ENCODE results near the gene ADARB1. TPM values are rescaled to one million over a fixed set of nuclear protein-coding genes. Genes with fewer than 3 reads are reported as not detected.

Gene ADARB1
- total and polyA plus RNA-seq, 2 of the 8 experiments (the other 6 are each of a cell fraction or from before 2014, with no cell fraction given) = 4.7 to 14.9 TPM

DNA sequence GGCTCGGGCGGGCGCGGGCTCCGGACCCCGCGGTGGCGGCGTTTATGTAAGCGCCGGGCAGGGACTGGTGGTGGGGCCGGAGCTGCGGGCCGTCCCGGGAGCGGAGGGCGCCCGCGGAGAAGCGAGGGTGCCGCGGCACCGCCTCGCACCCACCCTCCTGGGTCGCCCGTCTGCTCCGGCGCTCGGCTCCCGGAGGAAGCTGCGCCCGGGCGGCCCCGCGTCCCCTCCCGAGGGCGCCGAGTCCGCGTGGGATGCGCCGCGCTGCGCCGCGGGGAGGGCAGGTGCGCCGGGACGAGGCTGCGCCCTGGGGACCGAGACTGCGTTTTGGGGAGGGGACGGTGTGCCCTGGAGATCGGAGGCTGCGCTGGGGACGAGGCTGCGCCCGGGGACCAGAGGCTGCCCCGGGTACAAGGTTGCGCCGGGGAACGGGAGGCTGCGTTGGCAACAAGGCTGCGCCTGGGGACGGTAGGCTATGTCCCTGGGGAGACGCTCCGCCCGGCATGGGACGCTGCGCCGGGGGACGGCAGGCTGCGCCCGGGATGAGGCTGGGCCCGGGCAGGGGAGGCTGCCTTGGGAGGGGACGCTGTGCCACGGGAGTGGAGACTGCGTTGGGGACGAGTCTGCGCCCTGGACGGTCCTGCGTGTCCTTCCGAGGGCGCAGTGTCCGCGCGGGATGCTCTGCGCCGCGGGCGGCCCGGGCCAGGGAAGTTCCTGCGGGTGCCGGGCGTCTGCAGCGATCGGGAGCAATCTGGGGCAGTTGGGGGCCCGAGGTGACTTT, 627 bp downstream of the ADARB1 start:
- Histone ChIP-seq H2AK5ac (ENCODE audit: low read depth, low read length) (peak overlapping the region; percentile 25; the same call in 1 of the 2 replicates), H3K27me3 (replicated peaks in 1 of 4; ENCODE audit: control insufficient read depth in 3 of 4, extremely low read depth in 1 of 4, insufficient read depth in 3 of 4, low read length in 3 of 4) (peaks cover 4 to 18% (median 14%) of the 10 kb centered on the region in 4 experiments; a peak in 6 of 7 replicates), H3K4me2 (ENCODE audit: insufficient read depth in 1 of 2, low read depth in 2 of 2, low read length in 2 of 2) (peak overlapping the region; percentile 71 to 97), H4K8ac (ENCODE audit: extremely low read depth, insufficient read depth, low read length) (peak overlapping the region; percentile 36; the same call in 1 of the 2 replicates), H3K56ac (replicated peaks; ENCODE audit: insufficient read length, low read depth, low read length) (no peak overlapping the region), H2BK20ac (ENCODE audit: low read length) (no peak overlapping the region), H3K79me1 (ENCODE audit: low read depth, low read length) (no peaks in the 10 kb centered on the region), H3K4ac (replicated peaks; ENCODE audit: insufficient read length, low read depth, low read length) (peak overlapping the region; percentile 50), H3K36me3 (ENCODE audit: control insufficient read depth in 2 of 4, insufficient read depth in 4 of 4, low read length in 3 of 4) (no peaks in the 10 kb centered on the region), H2BK12ac (ENCODE audit: low read depth, low read length) (no peak overlapping the region; the same call in 1 of the 2 replicates), H3K9ac (replicated peaks in 1 of 4; ENCODE audit: extremely low read depth in 1 of 4, low read depth in 3 of 4, low read length in 3 of 4) (peak overlapping the region in 2 of 4 experiments; percentile 43 to 67; a peak in 2 of 7 replicates), H2BK120ac (replicated peaks; ENCODE audit: low read depth, low read length) (no peak overlapping the region), H4K91ac (replicated peaks; ENCODE audit: insufficient read length, low read length) (no peak overlapping the region), H2BK15ac (ENCODE audit: low read length) (peak overlapping the region; percentile 46; the same call in 1 of the 2 replicates), H2AFZ (ENCODE audit: low read length) (peak overlapping the region; percentile 23; the same call in 1 of the 2 replicates), H3K79me2 (ENCODE audit: control insufficient read depth in 1 of 2, insufficient read depth in 2 of 2, low read length in 2 of 2) (peaks cover 0 to 4% of the 10 kb centered on the region in 2 experiments; a peak in 1 of 4 replicates), H3K14ac (ENCODE audit: insufficient read length) (no peak overlapping the region), H4K20me1 (replicated peaks in 1 of 2; ENCODE audit: control insufficient read depth in 1 of 2, insufficient read depth in 2 of 2, low read length in 2 of 2) (peaks cover 3 to 14% of the 10 kb centered on the region in 2 experiments), H3K18ac (ENCODE audit: extremely low read depth, low read length) (no peak overlapping the region; the same call in 1 of the 2 replicates), H3K27ac (ENCODE audit: low read depth, low read length) (no peak overlapping the region), H3K9me3 (ENCODE audit: insufficient read depth in 2 of 2, low read depth in 1 of 2, low read length in 1 of 2) (no peaks in the 10 kb centered on the region), H2BK5ac (ENCODE audit: low read depth, low read length) (no peak overlapping the region), H3K4me3 (ENCODE audit: extremely low read depth in 1 of 4, insufficient read depth in 2 of 4, low read depth in 3 of 4, low read length in 4 of 4) (peak overlapping the region; percentile 53 to 93 (median 80)), H3K23me2 (ENCODE audit: low read depth, low read length) (peaks cover 8% of the 10 kb centered on the region; the same call in 1 of the 2 replicates), H4K5ac (ENCODE audit: insufficient read length, low read depth, low read length) (no peak overlapping the region), H3K23ac (ENCODE audit: insufficient read length) (no peak overlapping the region), H3K4me1 (replicated peaks in 1 of 4; ENCODE audit: control insufficient read depth in 3 of 4, insufficient read depth in 4 of 4, low read length in 3 of 4) (peaks cover 0 to 7% (median 4%) of the 10 kb centered on the region in 4 experiments; a peak in 3 of 7 replicates)
- WGBS, 2 experiments (ENCODE audit: extremely low coverage in 1 of 2, insufficient coverage in 1 of 2, insufficient read length in 1 of 2, insufficient replicate concordance in 2 of 2, low coverage in 1 of 2, low lambda C conversion rate in 2 of 2, missing lambda C conversion rate in 1 of 2) = 4% methylated on average over 51 of the region's 98 CpGs; no CpG with 5 or more reads in 1 of the 2 experiments
- peak in 1 of 2 experiments; percentile 67 for DNase-seq (ENCODE audit: low read depth in 1 of 2, low spot score in 2 of 2)
- CTCF ChIA-PET (ENCODE audit: partially characterized antibody) = interaction anchor here (2.8 kb wide), 1 partner anchor 63 kb away, joined by 9 read pairs; no protein-coding TSS in a partner anchor
- POLR2A ChIA-PET (ENCODE audit: partially characterized antibody) = interaction anchor here (1.0 to 1.3 kb wide), 3 partner anchors 22 to 144 kb away, joined by 3 read pairs; no protein-coding TSS in a partner anchor
- no peak for FAIRE-seq
- TF ChIP-seq PHF8 (conservative IDR thresholded peaks at IDR 0.05; ENCODE audit: low read depth, low read length) = no peak
- no peak for TF ChIP-seq CREB1 (IDR thresholded peaks at IDR 0.05)
- no peak for TF ChIP-seq SIX5 (IDR thresholded peaks at IDR 0.05; ENCODE audit: low read depth, low read length)
- peak; percentile 89 for TF ChIP-seq KDM4A (IDR thresholded peaks at IDR 0.05; ENCODE audit: low read depth, low read length, severe bottlenecking)
- no peak for TF ChIP-seq GTF2F1 (IDR thresholded peaks at IDR 0.05; ENCODE audit: borderline replicate concordance, low read depth, low read length)
- TF ChIP-seq POLR2AphosphoS5 (IDR thresholded peaks at IDR 0.05; ENCODE audit: low read depth, low read length) = no peak
- no peak for TF ChIP-seq BCL11A (IDR thresholded peaks at IDR 0.05; ENCODE audit: low read depth in 2 of 2, low read length in 2 of 2)
- no peak for TF ChIP-seq JUND (IDR thresholded peaks at IDR 0.05; ENCODE audit: low read length)
- TF ChIP-seq CEBPB (IDR thresholded peaks at IDR 0.05; ENCODE audit: low read depth, low read length) = no peak
- TF ChIP-seq BACH1 (IDR thresholded peaks at IDR 0.05; ENCODE audit: low read length) = no peak
- no peak for TF ChIP-seq CTBP2 (IDR thresholded peaks at IDR 0.05; ENCODE audit: borderline replicate concordance, insufficient read depth, insufficient read length, low read length)

All from H1 (cell line).